Suprapubic skin (tissue), 3 donors: ENCODE results near the gene EEF1A2.

Experiments used
- POLR2AphosphoS5 ChIP-seq, 3 donors: sonication (generic); formaldehyde crosslinking; IDR thresholded peaks; one replicate each; pipeline ENCODE4 v1.6.1; 2017; ENCODE audit warnings: antibody characterized with exemption in 3 of 3
- TF ChIP-seq, protein P1 (sequence below), 2 donors: fragments of 200-600 bp in 1 of 2; fragments of 450-650 bp in 1 of 2; sonication (generic) in 1 of 2; IDR thresholded peaks; one replicate each; pipeline ENCODE4 v1.5.1; 2016 to 2019; ENCODE audit warnings: antibody characterized with exemption in 2 of 2, mild to moderate bottlenecking in 1 of 2, moderate library complexity in 1 of 2

DNA sequence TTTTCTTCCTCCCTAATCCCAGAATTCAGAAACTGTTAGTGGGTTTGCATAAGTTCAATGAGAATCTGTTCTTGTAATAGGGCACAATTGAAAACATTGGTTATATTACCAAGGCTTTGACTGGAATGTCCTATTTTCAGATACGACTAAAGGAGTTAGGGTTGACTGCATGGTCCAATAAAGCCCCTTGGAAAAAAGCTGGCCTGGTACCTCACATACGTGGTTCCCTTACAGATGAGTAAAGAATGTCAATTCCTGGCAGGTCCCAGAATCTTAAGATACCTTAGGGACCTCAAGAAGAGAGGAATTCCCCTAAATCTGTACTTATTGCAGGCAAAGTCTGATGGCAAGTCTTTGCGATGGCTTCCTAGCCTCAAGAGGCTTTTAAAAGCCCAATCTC is 26.3 kb upstream of the EEF1A2 start:
- TF ChIP-seq, protein P1, sequence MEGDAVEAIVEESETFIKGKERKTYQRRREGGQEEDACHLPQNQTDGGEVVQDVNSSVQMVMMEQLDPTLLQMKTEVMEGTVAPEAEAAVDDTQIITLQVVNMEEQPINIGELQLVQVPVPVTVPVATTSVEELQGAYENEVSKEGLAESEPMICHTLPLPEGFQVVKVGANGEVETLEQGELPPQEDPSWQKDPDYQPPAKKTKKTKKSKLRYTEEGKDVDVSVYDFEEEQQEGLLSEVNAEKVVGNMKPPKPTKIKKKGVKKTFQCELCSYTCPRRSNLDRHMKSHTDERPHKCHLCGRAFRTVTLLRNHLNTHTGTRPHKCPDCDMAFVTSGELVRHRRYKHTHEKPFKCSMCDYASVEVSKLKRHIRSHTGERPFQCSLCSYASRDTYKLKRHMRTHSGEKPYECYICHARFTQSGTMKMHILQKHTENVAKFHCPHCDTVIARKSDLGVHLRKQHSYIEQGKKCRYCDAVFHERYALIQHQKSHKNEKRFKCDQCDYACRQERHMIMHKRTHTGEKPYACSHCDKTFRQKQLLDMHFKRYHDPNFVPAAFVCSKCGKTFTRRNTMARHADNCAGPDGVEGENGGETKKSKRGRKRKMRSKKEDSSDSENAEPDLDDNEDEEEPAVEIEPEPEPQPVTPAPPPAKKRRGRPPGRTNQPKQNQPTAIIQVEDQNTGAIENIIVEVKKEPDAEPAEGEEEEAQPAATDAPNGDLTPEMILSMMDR (IDR thresholded peaks at IDR 0.05): no peak
- TF ChIP-seq POLR2AphosphoS5 (IDR thresholded peaks at IDR 0.05): no peak
